HG02870 (cell line): ENCODE data around the gene CHCHD10.
"Not testable (repeated sequence)": the region's sequence is repeated elsewhere in the genome, so short reads cannot be mapped to it uniquely, and the experiment has no call there.

ENCODE experiments used
- ATAC-seq: cut with Tn5 transposase; IDR thresholded peaks from one replicate; pipeline ENCODE4 v1.9.1; 2021; ENCODE audit warnings: mild to moderate bottlenecking, moderate library complexity; ENCODE audit not compliant: unreplicated experiment

CHCHD10 gene

DNA sequence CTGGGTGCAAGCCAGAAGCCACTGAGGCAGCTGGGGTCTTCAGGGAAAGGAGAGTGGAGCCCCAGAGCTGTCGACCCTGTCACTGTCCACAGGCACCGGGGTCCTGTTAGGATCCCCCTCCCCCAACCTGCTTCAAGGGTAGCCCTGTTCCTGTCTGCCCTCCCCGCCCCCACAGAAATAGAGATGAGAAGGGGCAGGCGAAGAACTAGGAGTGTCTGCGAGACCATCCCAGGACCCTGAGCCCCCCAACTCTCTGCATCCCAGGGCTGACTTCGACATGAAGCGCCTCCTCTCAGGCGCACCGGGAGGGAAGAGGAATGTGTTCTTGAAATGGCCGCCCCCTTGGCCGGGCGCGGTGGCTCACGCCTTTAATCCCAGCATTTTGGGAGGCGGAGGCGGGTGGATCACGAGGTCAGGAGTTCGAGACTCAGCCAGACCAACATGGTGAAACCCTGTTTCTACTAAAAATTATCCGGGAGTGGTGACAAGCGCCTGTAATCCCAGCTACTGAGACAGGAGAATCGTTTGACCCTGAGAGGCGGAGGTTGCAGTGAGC lies 16.3 kb downstream of the CHCHD10 start:
- ATAC-seq: peak; percentile 26

DNA sequence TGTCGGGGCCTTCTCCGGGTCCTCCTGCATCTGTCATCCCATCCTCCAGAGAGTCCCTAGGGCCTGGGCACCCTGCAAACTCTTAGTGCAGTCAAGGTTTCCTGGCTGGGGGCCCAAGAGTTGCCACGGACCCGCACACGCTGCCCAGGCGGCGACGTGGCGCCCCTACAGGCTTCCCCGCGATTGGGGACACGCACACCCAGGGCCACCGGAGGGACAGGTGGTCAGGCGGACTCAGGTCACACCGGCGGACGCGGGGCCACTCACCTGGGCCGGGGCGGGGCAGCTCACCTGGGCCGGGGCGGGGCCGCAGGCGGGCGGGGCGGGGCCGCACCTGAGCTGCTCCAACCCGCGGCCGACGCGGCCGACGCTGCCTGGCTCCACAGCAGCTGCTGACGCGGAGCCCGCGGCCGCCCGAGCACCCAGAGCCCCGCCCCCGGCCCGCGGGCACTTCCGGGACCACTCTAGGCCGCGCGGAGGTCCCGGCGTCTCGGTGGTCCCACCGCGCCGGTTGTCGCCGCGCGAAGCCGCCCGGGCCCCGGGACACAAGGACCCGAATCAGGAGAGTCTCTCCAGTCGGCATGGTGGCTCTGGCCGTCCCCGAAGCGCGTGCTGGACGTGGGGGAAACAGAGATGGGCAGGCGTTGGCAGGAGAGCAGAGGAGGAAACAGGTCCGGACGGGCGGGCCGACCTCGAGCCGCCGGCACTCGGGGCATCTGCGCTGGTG lies 16.9 kb downstream of the CHCHD10 start, which contains the start of gene ZNF70:
TSS of gene ZNF70 (minus strand) at position 399 of the 727 bp plus-strand sequence. CDS start 5,972 bp downstream, outside the sequence.
- peak; percentile 64 for ATAC-seq

DNA sequence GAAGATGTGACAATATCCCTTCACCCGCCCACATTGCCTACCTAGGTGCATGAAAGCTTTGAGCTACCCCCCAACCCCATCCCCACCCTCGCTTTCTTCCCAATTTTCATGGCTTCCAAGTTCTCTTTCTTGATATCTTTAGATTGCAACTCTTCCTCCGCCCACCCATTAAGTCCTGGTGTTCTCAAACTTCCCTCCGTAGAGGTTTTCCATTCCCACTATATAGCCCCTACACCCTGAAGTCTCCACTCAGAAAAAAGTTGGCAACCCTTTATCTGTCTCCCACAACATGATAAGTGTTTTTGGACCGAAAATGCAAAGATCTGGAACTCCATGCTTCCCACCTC lies 17.4 kb downstream of the CHCHD10 start:
- no peak for ATAC-seq

DNA sequence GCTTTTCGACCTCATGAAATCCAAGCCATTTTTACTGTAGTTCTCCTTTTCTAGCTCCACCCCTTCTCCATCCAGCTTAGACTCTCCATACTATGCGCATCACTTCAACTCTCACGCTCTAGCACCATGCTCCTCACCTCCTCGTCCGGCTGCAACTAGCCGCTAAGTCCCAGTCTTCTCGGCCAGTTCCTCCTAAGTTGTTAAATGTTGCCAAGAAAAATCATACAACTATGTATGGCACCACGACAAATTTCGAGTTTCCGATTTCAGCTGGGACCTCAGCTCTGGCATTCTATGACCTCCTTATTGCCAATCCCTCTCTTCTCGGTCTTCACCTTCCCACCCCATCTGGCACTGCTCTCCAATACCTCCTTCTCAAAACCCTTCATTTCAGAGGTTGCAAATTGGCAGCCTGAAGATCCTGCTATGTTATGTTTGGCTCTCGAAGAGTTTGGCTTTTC lies 17.9 kb downstream of the CHCHD10 start:
- no peak for ATAC-seq

DNA sequence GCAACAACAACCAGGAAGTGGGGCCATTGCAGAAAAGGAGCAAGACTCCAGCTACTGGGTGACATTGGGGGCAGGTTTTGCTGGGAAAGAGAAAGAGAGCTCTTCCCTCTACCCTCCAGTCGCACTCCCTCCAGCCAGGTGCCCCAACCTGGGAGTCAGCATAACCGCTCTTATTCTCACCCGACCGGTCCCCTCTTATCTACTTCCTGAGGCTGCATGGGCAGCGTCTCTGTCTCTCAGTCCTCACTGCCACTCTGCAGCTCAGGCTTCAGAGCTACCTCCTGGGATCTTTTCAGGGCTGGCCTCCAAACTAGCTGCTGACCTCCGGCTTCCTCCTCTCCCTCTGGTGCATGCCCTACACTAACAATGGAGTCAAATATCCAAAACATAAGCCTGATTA lies 22.0 kb downstream of the CHCHD10 start:
- ATAC-seq: no peak

DNA sequence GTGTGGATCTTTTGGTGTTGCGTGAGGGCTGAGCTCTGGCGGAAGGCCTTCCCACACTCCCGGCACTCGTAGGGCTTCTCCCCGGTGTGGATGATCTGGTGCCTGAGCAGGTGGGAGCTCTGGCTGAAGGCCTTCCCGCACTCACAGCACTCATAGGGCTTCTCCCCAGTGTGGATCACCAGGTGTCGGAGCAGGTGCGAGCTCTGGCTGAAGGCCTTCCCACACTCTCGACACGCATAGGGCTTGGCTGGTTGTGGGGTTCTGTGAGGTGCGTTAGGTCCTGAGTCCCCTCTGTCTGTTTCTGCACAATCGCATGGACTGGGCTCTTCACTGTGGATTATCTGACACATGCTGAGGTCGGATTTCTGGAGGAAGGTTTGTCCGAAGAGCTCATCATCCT lies 23.3 kb downstream of the CHCHD10 start:
- ATAC-seq: no peak

DNA sequence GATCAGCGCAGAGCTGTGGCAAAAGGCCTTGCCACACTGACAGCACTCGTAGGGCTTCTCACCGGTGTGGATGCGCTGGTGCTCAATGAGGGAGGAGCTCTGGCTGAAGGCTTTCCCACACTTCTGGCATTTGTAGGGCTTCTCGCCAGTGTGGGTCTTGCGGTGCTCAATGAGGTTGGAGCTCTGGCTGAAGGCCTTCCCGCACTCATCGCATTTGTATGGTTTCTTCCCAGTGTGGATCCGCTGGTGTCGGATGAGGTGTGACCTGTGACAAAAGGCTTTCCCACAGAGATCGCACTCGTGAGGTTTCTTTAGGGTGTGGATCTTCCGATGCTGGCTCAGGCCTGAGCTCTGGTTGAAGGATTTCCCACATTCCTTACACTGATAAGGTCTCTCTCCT lies 23.8 kb downstream of the CHCHD10 start:
- no peak for ATAC-seq

DNA sequence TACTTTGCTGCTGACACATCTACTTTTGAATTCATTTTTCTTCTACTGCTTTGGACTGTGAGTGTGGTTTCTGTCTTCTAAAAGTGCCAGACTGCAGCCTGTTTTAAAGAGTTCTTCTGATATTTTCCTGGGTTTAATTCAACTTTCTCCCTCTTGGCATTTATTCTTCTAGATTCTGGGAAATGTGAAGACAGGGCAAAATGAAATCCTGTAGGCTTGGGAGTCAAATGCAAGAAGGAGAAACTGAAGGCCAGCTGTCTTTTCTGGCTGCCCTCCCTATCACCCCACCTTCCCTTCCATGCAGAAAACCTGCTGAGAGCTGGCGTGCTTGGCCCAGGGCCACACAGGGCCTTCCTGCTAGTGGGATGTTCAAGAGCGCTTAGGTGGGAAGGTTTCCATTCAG lies 24.5 kb downstream of the CHCHD10 start:
- no peak for ATAC-seq

DNA sequence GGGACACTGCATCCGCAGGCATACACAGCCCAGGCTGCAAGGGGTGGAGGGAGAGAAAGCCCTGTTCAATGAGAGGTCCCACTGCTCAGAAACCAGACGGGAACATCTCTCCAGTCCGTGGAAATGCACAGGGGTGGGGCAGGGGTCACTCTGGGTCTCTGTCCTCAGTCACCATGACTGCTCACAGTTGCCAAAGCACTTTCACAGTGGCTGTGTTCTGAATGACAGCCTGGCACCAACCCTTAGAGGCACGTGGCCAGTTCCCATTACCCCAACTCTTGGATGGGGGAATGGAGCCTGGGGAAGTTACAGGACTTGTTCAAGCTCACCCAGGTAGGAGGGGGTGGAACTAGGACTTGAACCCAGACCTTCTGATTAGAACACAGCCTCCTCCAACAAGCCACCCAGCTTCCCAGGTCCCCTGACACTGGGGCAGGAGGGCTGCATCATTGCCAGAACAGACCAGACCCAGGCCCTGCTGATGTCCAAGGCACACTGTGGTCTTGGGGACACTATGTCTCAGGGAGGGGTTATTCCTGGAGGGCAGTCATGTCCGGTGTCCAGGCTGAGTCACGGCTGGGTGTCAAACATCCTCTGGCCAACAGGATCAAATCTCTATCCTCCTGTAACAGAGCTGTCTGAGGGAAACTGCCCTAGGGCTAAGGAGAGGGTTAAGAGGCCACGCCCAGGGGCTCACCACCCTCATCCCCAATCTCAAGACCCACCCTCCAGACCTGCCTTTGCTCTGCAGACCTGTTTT lies 25.1 kb downstream of the CHCHD10 start:
- no peak for ATAC-seq

DNA sequence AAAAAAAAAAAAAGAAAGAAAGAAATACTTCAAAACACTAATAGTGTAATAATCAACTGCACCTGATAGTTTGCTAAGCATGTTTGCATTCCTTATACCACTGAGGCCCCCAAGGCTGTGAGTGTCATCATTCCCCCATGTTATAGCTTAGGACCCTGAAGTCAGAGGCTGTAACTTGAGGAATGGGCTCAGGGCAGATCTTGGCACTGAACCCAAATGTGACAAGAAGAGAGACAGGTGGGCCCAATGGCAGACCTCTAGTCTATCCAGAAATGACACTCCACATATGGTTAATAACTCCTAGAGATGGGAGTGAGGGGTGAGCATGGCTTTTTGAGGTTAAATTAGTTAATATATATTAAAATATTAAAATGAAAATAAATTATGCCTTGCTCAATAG lies 30.1 kb downstream of the CHCHD10 start:
- no peak for ATAC-seq

DNA sequence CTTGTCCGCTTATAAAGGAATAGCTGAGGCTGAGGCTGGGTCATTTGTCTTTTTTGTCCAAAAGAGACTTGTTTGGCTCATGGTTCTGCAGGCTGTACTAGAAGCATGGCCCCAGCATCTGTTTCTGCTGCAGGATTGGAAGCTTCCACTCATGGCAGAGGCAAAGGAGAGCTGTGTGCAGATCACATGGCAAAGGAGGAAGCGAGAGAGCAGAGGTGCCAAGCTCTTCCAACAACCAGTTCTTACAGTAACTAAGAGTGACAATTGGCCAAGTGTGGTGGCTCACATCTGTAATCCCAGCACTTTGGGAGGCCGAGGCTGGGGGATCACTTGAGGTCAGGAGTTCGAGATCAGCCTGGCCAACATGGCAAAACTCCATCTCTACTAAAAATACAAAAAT lies 39.7 kb downstream of the CHCHD10 start:
- not testable (repeated sequence) for ATAC-seq

DNA sequence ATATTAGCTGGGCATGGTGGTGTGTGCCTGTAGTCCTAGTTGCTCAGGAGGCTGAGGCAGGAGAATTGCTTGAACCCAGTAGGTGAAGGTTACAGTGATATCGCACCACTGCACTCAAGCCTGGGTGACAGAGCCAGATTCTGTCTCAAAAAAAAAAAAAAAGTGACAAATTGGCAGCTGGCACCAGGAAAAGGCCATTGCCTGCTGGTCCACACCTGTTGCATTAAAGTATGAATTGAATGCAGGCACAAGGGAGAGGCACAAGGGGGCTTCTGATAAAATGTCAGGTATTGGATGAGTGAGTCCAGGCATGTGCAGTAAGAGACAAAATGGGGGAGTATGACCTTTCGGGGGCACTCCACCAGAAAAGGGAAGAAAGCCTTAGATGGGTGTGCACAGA lies 45.0 kb downstream of the CHCHD10 start:
- ATAC-seq: no peak

DNA sequence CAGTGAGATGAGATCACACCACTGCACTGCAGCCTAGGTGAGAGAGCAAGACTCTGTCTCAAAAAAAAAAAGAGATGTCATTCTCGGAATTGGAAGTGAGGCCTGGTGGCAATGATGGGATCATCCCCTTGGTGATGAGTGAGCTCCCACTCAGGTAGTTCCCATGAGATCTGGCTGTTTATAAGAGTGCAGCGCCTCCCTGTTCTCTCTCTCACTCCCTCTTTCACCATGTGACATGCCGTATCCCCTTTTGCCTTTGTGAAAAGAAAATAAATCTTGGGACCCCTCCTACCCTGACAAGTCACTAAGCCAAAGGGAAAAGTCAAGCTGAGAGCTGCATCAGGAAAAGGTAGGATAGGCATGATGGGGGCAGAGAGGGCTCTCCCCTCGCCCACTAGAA lies 45.6 kb downstream of the CHCHD10 start:
- no peak for ATAC-seq

DNA sequence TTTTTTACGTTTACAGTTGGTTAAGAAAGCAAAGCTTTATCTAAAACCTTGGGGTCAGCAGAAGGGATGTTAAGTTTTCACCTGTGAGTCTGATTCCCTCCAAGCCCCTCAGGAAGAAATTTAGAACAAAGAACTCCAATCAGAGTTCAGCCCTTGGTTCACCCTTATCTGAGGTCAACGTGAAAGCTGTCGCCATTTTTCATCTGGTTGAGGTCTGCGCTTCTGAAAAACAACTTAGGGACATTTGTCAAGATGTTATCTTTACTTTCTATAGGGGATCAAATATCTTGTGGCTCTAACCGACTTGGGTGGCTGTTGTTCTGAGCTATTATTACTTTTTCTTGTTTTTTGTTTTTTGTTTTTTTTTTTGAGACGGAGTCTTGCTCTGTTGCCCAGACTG lies 46.9 kb downstream of the CHCHD10 start:
- ATAC-seq: no peak

DNA sequence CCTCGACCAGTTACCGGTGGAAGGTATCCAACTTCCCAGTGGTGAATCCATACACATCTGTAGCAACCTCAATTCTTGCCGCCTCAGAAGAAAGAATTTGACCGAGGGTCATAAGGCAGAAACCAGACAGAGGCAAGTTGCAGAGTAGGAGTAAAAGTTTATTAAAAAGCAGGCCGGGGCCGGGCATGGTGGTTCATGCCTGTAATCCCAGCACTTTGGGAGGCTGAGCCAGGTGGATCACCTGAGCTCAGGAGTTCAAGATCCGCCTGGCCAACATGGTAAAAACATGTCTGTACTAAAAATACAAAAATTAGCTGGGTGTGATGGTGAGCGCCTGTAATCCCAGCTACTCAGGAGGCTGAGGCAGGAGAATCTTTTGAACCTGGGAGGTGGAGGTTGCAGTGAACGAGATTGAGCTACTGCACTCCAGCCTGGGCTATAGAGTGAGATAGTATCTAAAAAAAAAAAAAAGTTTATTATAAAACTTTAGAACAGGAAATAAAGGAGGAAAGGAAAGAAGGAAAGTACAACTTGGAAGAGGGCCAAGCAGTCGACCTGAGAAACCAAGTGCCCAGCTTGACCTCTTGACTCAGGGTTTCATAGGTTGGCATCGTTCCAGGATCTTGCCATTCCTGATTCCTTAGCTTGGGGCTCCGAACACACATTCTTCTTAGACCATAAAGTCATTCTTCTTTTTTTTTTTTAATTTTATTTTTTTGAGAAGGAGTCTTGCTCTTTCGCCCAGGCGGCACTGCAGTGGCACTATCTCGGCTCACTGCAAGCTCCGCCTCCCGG lies 49.2 kb downstream of the CHCHD10 start:
- ATAC-seq: no peak

DNA sequence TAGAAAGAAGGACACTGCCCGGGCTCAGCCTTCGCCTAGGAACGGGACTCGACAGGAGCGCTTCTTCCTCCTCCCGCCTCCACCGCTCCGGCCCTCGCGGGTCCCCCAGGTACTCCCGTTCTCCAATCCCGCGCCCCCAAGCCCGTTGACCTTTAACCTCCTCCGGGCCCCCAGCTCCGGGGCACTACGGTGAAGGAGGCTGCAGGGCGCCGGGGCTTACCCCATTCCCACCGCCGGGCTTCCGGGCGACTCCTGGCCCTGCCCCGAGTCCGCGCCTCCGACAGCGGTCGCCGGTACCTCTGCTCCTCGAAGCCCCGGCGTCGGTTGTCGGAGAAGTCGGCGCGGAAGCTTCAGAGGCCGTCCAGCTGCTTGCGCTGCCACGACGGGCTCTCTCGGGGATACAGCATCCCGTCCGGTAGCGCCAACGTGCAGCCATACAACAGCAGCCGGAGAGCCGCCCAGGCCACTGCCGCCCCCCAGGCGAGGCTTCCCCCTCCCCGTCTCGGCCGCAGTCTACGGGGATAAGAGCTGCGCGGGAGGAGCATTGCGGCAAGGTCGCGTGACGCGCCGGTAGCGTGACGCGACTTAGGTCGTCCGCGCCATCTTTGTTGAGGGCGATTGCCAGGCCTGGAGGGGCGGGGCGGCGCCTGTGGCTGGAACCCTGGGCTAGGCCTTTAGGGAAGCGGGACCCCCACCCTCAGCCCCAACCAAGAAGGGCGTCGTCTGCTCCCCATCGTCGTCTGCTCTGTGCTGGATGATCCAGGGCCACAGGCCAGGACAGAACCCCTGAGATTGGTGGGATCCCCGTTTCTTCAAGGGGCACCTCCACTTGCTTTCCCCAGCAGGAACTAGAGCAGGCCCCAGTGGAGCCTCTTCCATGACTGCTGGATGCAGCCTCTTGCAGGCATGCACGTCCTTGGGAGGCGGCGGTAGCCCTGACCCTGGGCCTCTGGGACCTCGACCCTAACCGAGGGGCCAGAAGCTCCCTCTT lies 50.7 kb downstream of the CHCHD10 start:
- peak; percentile 61 for ATAC-seq
